GM13976 (cell line): Measurements from ENCODE around the gene ODAD2.
"Not testable (repeated sequence)": the region's sequence is repeated elsewhere in the genome, so short reads cannot be mapped to it uniquely, and the experiment has no call there.

Experiments
- DNase-seq: peaks from one replicate; pipeline ENCODE4 v3.0.0; 2012; ENCODE audit warnings: low spot score
- in situ Hi-C: fragments of 300-500 bp; cut with MboI; formaldehyde crosslinking; loops from one replicate; pipeline ENCODE4 v1.12.0; 2022; ENCODE audit warnings: low sequenced_read_pairs, mixed read lengths, inconsistent platforms; ENCODE audit not compliant: unreplicated experiment
- TF ChIP-seq, protein P1 (sequence below): IDR thresholded peaks from 2 replicates; pipeline ENCODE4 v1.5.1; 2012; ENCODE audit warnings: borderline replicate concordance, mild to moderate bottlenecking; ENCODE audit not compliant: insufficient read depth; ENCODE audit errors: extremely low read depth, missing control alignments, control extremely low read depth

Gene ODAD2

DNA sequence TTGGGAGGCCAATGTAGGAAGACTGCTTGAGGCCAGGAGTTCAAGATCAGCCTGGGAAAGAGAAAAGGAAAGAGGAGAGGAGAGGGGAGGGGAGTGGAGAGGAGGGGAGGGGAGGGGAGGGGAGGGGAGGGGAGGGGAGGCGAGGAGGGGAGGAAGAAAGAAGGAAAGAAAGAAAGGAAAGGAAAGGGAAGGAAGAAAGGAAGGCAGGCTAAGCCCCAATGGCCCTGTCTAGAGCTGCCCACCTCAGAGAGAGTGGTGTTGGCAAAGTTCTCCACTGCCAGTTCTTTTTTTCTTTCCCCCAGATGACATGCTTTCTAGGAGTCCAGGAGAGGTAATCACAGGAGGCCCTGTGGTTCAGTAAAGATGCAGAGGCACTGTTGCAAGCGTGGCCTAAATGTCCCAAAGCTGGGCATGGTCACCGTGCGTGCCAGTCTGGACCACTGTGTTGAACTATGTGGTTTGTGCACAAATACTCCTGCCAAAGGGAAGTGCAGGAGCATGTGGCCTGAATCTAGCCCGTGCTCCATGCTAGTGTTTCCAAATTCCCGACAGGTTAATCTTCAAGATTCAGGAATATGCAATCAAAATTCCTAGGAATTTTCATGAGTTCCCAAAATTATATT lies 39.7 kb downstream of the ODAD2 start:
- TF ChIP-seq, protein P1, sequence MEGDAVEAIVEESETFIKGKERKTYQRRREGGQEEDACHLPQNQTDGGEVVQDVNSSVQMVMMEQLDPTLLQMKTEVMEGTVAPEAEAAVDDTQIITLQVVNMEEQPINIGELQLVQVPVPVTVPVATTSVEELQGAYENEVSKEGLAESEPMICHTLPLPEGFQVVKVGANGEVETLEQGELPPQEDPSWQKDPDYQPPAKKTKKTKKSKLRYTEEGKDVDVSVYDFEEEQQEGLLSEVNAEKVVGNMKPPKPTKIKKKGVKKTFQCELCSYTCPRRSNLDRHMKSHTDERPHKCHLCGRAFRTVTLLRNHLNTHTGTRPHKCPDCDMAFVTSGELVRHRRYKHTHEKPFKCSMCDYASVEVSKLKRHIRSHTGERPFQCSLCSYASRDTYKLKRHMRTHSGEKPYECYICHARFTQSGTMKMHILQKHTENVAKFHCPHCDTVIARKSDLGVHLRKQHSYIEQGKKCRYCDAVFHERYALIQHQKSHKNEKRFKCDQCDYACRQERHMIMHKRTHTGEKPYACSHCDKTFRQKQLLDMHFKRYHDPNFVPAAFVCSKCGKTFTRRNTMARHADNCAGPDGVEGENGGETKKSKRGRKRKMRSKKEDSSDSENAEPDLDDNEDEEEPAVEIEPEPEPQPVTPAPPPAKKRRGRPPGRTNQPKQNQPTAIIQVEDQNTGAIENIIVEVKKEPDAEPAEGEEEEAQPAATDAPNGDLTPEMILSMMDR, result no peak
- DNase-seq, result no peak
- in situ Hi-C loops, result no loop called here

- DNase-seq, in situ Hi-C loops: not testable (repeated sequence)
Measured at GRCh38 chr10:27958383-27958782, 40.5 kb downstream of the ODAD2 start.

DNA sequence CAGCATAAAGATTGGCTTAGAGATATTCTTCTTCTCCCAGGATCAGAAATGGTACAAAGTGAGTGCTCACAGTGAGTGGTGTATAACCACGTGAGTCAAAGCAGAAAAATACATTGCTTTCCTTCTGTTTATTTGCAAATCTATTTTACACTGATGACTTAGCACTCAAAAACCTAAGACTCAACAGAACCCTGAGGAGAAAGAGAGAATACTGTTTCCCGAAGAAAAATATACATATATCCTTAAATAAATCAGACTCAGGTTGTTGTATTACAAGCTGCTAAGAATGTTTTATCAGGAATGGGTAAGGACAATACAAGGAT lies 48.7 kb downstream of the ODAD2 start:
- in situ Hi-C loops, result no loop called here
- no peak for DNase-seq
- TF ChIP-seq, protein P1, result no peak

- no peak for DNase-seq
- in situ Hi-C loops, result no loop called here
- TF ChIP-seq, protein P1, result no peak
Measured at GRCh38 chr10:27949528-27950241, 49.2 kb downstream of the ODAD2 start.

DNA sequence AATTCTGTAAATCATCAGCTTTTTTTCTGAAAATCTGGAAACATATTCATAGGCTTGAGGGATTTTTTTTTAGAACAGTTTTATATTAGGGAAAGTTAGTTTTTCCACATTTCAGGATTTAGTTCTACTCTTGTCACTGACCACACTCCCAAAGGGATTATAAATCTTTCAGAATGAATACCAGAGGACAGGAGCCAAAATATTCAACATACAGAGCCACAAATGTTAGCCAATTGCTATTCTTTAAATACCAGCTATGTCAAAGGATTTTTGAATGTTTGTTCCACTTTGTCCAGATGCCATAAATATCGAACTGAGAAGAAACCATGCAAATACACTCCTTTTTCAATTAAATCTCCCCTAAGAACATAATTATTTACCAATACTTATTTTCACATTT lies 50.7 kb downstream of the ODAD2 start:
- in situ Hi-C loops, result no loop called here

GRCh38 chr10:27947540-27947939 lies 51.3 kb downstream of the ODAD2 start:
- TF ChIP-seq, protein P1, result no peak
- DNase-seq, result no peak
- in situ Hi-C loops, result no loop called here

More for the DNA sequence above, 50.7 kb downstream of the ODAD2 start:
- DNase-seq, result no peak
- TF ChIP-seq, protein P1, result no peak

GRCh38 chr10:27944005-27944404 lies 54.9 kb downstream of the ODAD2 start:
- in situ Hi-C loops, result no loop called here
- no peak for DNase-seq
- TF ChIP-seq, protein P1, result no peak
